Kidney (tissue), 14 donors: ENCODE results near the gene SKI. TPM values are rescaled to one million over a fixed set of nuclear protein-coding genes. Genes with fewer than 3 reads are reported as not detected.

Source experiments
- DNase-seq, 5 donors: peaks; one replicate each; pipeline ENCODE4 v3.0.0-alpha.2; 2013 to 2020
- FAIRE-seq: peaks from 2 replicates; lab custom pipeline; 2012; peaks lifted over from hg19 to GRCh38; lab: Jason Lieb, UNC
- H3K27ac ChIP-seq, 2 donors: one replicate each; pipeline ENCODE4 v1.7.0; 2013; ENCODE audit warnings: low read depth in 2 of 2, low read length in 2 of 2, inconsistent platforms in 1 of 2
- H3K27me3 ChIP-seq: one replicate; pipeline ENCODE4 v1.7.1; 2013; ENCODE audit warnings: low read length, inconsistent platforms; ENCODE audit not compliant: control insufficient read depth, insufficient read depth
- H3K36me3 ChIP-seq, 3 donors: one replicate each; pipeline versions ENCODE4 v1.7.0 to v1.7.1; 2013; ENCODE audit warnings: low read length in 3 of 3, control low read depth in 1 of 3, inconsistent platforms in 1 of 3; ENCODE audit not compliant: insufficient read depth in 3 of 3, control insufficient read depth in 2 of 3
- H3K4me1 ChIP-seq, 3 donors: one replicate each; pipeline versions ENCODE4 v1.7.0 to v1.7.1; 2013; ENCODE audit warnings: low read length in 3 of 3, inconsistent platforms in 1 of 3, low read depth in 1 of 3; ENCODE audit not compliant: control insufficient read depth in 2 of 3, insufficient read depth in 2 of 3
- H3K4me3 ChIP-seq, 3 donors: one replicate each; pipeline versions ENCODE4 v1.7.0 to v1.8.1; 2013; ENCODE audit warnings: low read length in 3 of 3, control low read depth in 1 of 3, inconsistent platforms in 1 of 3
- H3K9ac ChIP-seq, 3 donors: one replicate each; pipeline versions ENCODE4 v1.7.0 to v1.7.1; 2013; ENCODE audit warnings: low read length in 3 of 3, control low read depth in 1 of 3, inconsistent platforms in 1 of 3
- H3K9me3 ChIP-seq, 3 donors: one replicate each; pipeline versions ENCODE4 v1.7.0 to v1.7.1; 2013; ENCODE audit warnings: low read length in 3 of 3, control low read depth in 1 of 3, inconsistent platforms in 1 of 3; ENCODE audit not compliant: control insufficient read depth in 2 of 3, insufficient read depth in 1 of 3
- CTCF ChIP-seq: IDR thresholded peaks from 3 replicates; pipeline ENCODE4 v1.5.1; 2012; ENCODE audit warnings: mild to moderate bottlenecking, moderate library complexity, borderline replicate concordance; ENCODE audit not compliant: insufficient read depth; ENCODE audit errors: extremely low read depth
- intact Hi-C: fragments of 100-400 bp; cut with DNase I; formaldehyde crosslinking; loops from one replicate; pipeline ENCODE4 v1.11.1; 2022
- polyA plus RNA-seq: library from polyadenylated mRNA; stranded (reverse); fragments of 350-450 nt; fragmentation: Illumina TruSeq; extraction: RNeasy Lipid Tissue Mini Kit (QIAGEN cat#74804); gene quantifications from one replicate; pipeline ENCODE4 v1.2.3, GENCODE V29; 2014; ENCODE audit warnings: low read depth, low replicate concordance; ENCODE audit not compliant: insufficient read depth
- total RNA-seq: library from RNA; stranded (reverse); fragmentation: NEBNext Ultra II Directional; extraction: Animal tissue kit (Norgen Biotek cat#: 25700); gene quantifications from one replicate; pipeline ENCODE4 v1.2.1, GENCODE V29; 2021
- donor health status: control.
- donor health status: control.
- donor health status: control.
- donor health status: control.
- donor health status: control.
- donor health status: DM: yes; HTN: yes; CAD: no.
- donor health status: Normal renal cell carcinoma (clear cell type).

SKI gene
- total and polyA plus RNA-seq, 2 donors from 2014 or later = 9.2 to 78.6 TPM

GRCh38 chr1:2247760-2248126 is 19.6 kb downstream of the SKI start:
- Histone ChIP-seq H3K9me3 (no peaks in the 10 kb centered on the region), H3K9ac (no peak overlapping the region), H3K36me3 (no peaks in the 10 kb centered on the region), H3K4me3 (no peak overlapping the region), H3K4me1 (peaks cover 0 to 60% (median 50%) of the 10 kb centered on the region in 3 donors), H3K27me3 (no peaks in the 10 kb centered on the region), H3K27ac (peak overlapping the region in 1 of 2 donors; percentile 23)
- DNase-seq (peak in 1 of 5 donors; percentile 42), FAIRE-seq (no peak)
- intact Hi-C loops = no loop called here
- TF ChIP-seq CTCF = no peak

DNA sequence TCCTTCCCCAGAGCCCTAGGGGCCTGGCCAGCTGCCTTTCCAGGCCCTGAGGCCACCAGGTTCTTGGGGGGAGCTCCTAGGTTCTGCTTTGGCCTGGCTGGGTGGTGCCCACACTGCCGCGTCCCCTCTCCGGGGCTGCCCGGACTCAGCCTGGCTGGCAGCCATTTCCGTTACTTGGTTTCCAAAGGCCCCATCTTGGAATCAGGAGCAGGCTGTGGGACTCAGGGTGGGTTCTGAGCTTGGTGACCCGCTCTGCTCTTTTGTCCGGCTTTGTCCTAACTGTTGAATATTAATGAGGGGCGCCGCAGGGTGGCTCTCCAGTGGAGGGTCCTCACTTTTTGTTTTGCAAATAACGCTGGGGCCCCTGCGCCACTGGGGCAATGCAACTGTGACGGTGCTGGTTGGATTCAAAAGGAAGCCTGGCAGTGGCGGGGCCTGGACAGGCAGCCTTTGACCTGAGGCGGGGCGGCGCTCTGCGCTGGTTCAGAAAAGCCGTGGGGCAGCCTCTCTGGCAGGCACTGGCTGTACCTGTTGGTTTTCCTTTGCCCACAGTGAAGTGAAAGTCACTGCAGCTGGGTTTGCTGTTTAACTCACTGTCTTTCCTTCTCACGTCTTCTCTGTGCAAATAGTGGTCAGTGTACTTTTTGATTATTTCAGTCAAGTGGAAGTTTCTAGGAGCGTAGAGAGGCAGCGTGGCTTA is 20.2 kb downstream of the SKI start:
- Histone ChIP-seq H3K27me3 (no peaks in the 10 kb centered on the region), H3K9ac (peak overlapping the region in 1 of 3 donors; percentile 35), H3K27ac (peak overlapping the region; percentile 37 to 62), H3K36me3 (no peaks in the 10 kb centered on the region), H3K4me3 (peak overlapping the region in 1 of 3 donors; percentile 2), H3K4me1 (peaks cover 0 to 55% (median 51%) of the 10 kb centered on the region in 3 donors), H3K9me3 (no peaks in the 10 kb centered on the region)
- DNase-seq (peak in 2 of 5 donors; percentile 51 to 71), FAIRE-seq (no peak)
- TF ChIP-seq CTCF = no peak
- intact Hi-C loops = no loop called here

DNA sequence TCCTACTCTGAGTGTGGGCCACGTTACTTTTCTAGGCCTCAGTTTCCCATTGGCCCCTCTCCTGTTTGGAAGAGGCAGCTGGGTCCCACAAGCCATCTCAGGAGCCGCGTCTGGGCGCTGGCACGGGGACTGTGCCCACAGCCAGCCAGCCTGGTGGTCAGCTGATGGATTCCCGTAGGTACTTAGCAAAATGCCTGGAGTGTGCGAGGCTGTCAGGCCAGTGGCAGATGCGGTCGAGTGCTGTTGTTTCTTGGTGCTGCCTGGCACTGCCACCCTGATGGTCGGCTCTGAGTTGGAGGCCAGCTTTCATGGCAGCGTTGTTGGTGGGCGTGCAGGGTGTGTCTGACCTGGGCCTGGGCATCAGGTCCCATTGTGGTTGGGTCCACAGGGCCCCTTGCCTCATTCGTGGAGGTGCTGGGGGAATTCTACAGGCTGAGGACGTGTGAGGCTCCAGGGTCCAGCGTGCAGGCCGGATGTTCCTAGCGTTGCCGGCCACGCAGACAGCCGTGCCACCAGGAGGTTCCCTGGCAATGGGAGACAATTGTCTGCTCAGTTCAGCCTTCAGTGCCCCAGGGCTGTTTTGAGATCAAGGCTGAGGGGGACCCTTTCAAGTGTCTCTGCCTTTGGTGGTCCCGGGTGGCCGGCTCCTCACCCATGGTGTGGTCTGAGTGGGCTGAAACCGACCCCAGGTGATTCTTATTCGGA is 20.9 kb downstream of the SKI start:
- intact Hi-C loops = no loop called here
- H3K4me1 ChIP-seq = peaks cover 0 to 53% (median 52%) of the 10 kb centered on the region in 3 donors
- no peaks in the 10 kb centered on the region for H3K36me3 ChIP-seq
- H3K9me3 ChIP-seq = no peaks in the 10 kb centered on the region
- H3K9ac ChIP-seq = peak overlapping the region in 1 of 3 donors; percentile 35
- H3K27me3 ChIP-seq = no peaks in the 10 kb centered on the region
- DNase-seq (peak in 1 of 5 donors; percentile 34), FAIRE-seq (no peak)
- H3K4me3 ChIP-seq = peak overlapping the region in 1 of 3 donors; percentile 2
- H3K27ac ChIP-seq = peak overlapping the region; percentile 37 to 62
- TF ChIP-seq CTCF = no peak
